Central memory CD8-positive, alpha-beta T cell (primary cell): ENCODE measurements around the gene RPL14.
"Not testable (repeated sequence)": the region's sequence is repeated elsewhere in the genome, so short reads cannot be mapped to it uniquely, and the experiment has no call there.

Source experiments
- ATAC-seq: fragments of 150-1000 bp; cut with Tn5 transposase; replicated peaks from 2 replicates; pipeline ENCODE4 v1.10.0; 2022; ENCODE audit warnings: mild to moderate bottlenecking, moderate FRiP score, moderate number of reproducible peaks; ENCODE audit not compliant: poor library complexity, severe bottlenecking; ENCODE audit errors: extremely low read depth
- DNase-seq, 2 donors: peaks; one replicate each; pipeline ENCODE4 v3.0.0; 2021; ENCODE audit warnings: low spot score in 2 of 2
- H3K27ac Mint-ChIP-seq: one replicate; pipeline ENCODE4 v1.8.0; 2022; ENCODE audit warnings: low read depth, mild to moderate bottlenecking, moderate library complexity, mixed read lengths
- H3K27me3 Mint-ChIP-seq: one replicate; pipeline ENCODE4 v1.8.0; 2022; ENCODE audit warnings: mixed read lengths
- H3K36me3 Mint-ChIP-seq: one replicate; pipeline ENCODE4 v1.8.0; 2022; ENCODE audit warnings: mild to moderate bottlenecking, moderate library complexity, mixed read lengths; ENCODE audit not compliant: insufficient read depth
- H3K4me1 Mint-ChIP-seq: one replicate; pipeline ENCODE4 v1.8.0; 2022; ENCODE audit warnings: mixed read lengths
- H3K4me3 Mint-ChIP-seq: one replicate; pipeline ENCODE4 v1.8.0; 2022; ENCODE audit warnings: mild to moderate bottlenecking, moderate library complexity, mixed read lengths
- H3K9me3 Mint-ChIP-seq: one replicate; pipeline ENCODE4 v1.8.0; 2022; ENCODE audit warnings: mixed read lengths

The RPL14 gene

GRCh38 chr3:40452057-40452456 lies 5.1 kb upstream of the RPL14 start:
- Mint-ChIP-seq H3K36me3 (peaks cover 24% of the 10 kb centered on the region), H3K27ac (peak overlapping the region; percentile 96), H3K9me3 (no peaks in the 10 kb centered on the region), H3K27me3 (no peaks in the 10 kb centered on the region), H3K4me3 (peak overlapping the region; percentile 88), H3K4me1 (peaks cover 28% of the 10 kb centered on the region)
- DNase-seq (no peak), ATAC-seq (no peak)

GRCh38 chr3:40452562-40452875 lies 4.6 kb upstream of the RPL14 start:
- Mint-ChIP-seq H3K27me3 (no peaks in the 10 kb centered on the region), H3K27ac (peak overlapping the region; percentile 96), H3K9me3 (no peaks in the 10 kb centered on the region), H3K4me1 (peaks cover 30% of the 10 kb centered on the region), H3K36me3 (peaks cover 28% of the 10 kb centered on the region), H3K4me3 (peak overlapping the region; percentile 88)
- DNase-seq = no peak
- no peak for ATAC-seq

- H3K4me3 Mint-ChIP-seq = peak overlapping the region; percentile 88
- peak; percentile 85 to 91 for DNase-seq
- ATAC-seq = peak; percentile 93
- H3K4me1 Mint-ChIP-seq = peaks cover 35% of the 10 kb centered on the region
- peaks cover 29% of the 10 kb centered on the region for H3K36me3 Mint-ChIP-seq
- peak overlapping the region; percentile 96 for H3K27ac Mint-ChIP-seq
- no peaks in the 10 kb centered on the region for H3K27me3 Mint-ChIP-seq
- H3K9me3 Mint-ChIP-seq = no peaks in the 10 kb centered on the region
Measured at GRCh38 chr3:40452876-40453730, 4.0 kb upstream of the RPL14 start.

- no peak overlapping the region for H3K27ac Mint-ChIP-seq
- ATAC-seq = no peak
- H3K4me1 Mint-ChIP-seq = peaks cover 43% of the 10 kb centered on the region
- no peaks in the 10 kb centered on the region for H3K27me3 Mint-ChIP-seq
- H3K4me3 Mint-ChIP-seq = peak overlapping the region; percentile 88
- DNase-seq = no peak
- H3K36me3 Mint-ChIP-seq = peaks cover 37% of the 10 kb centered on the region
- H3K9me3 Mint-ChIP-seq = no peaks in the 10 kb centered on the region
Measured at GRCh38 chr3:40453933-40454332, 3.2 kb upstream of the RPL14 start.

GRCh38 chr3:40455328-40455727 lies 1.8 kb upstream of the RPL14 start:
- Mint-ChIP-seq H3K27me3 (no peaks in the 10 kb centered on the region), H3K27ac (peak overlapping the region; percentile 92), H3K9me3 (no peaks in the 10 kb centered on the region), H3K4me3 (peak overlapping the region; percentile 83), H3K4me1 (peaks cover 47% of the 10 kb centered on the region), H3K36me3 (peaks cover 50% of the 10 kb centered on the region)
- DNase-seq (no peak), ATAC-seq (no peak)

- ATAC-seq (no peak), DNase-seq (no peak)
- Mint-ChIP-seq H3K27ac (peak overlapping the region; percentile 92), H3K36me3 (peaks cover 60% of the 10 kb centered on the region), H3K4me1 (peaks cover 51% of the 10 kb centered on the region), H3K4me3 (peak overlapping the region; percentile 83), H3K27me3 (no peaks in the 10 kb centered on the region), H3K9me3 (no peaks in the 10 kb centered on the region)
Measured at GRCh38 chr3:40456279-40456939, 730 bp upstream of the RPL14 start.

GRCh38 chr3:40458473-40458872 lies 1.3 kb downstream of the RPL14 start:
- Mint-ChIP-seq H3K4me1 (peaks cover 39% of the 10 kb centered on the region), H3K4me3 (peak overlapping the region; percentile 83), H3K27me3 (no peaks in the 10 kb centered on the region), H3K27ac (peak overlapping the region; percentile 92), H3K9me3 (no peaks in the 10 kb centered on the region), H3K36me3 (peaks cover 70% of the 10 kb centered on the region)
- no peak for DNase-seq
- ATAC-seq = no peak

- peaks cover 81% of the 10 kb centered on the region for H3K36me3 Mint-ChIP-seq
- H3K27ac Mint-ChIP-seq = peak overlapping the region; percentile 22
- H3K4me3 Mint-ChIP-seq, ATAC-seq, H3K27me3 Mint-ChIP-seq, H3K9me3 Mint-ChIP-seq, DNase-seq: not testable (repeated sequence)
- peaks cover 50% of the 10 kb centered on the region for H3K4me1 Mint-ChIP-seq
Measured at GRCh38 chr3:40460481-40460880, 3.3 kb downstream of the RPL14 start.

- H3K4me3 Mint-ChIP-seq = no peak overlapping the region
- peaks cover 80% of the 10 kb centered on the region for H3K36me3 Mint-ChIP-seq
- ATAC-seq (no peak), DNase-seq (no peak)
- H3K9me3 Mint-ChIP-seq = no peaks in the 10 kb centered on the region
- no peak overlapping the region for H3K27ac Mint-ChIP-seq
- no peaks in the 10 kb centered on the region for H3K27me3 Mint-ChIP-seq
- H3K4me1 Mint-ChIP-seq = peaks cover 45% of the 10 kb centered on the region
Measured at GRCh38 chr3:40461161-40461560, 4.0 kb downstream of the RPL14 start.

- Mint-ChIP-seq H3K36me3 (peaks cover 70% of the 10 kb centered on the region), H3K4me1 (peaks cover 34% of the 10 kb centered on the region), H3K27ac (peak overlapping the region; percentile 38)
- not testable (repeated sequence) for H3K4me3 Mint-ChIP-seq, ATAC-seq, H3K27me3 Mint-ChIP-seq, DNase-seq, H3K9me3 Mint-ChIP-seq
Measured at GRCh38 chr3:40462838-40463237, 5.7 kb downstream of the RPL14 start.

GRCh38 chr3:40463579-40463978 lies 6.4 kb downstream of the RPL14 start:
- peaks cover 64% of the 10 kb centered on the region for H3K36me3 Mint-ChIP-seq
- peaks cover 26% of the 10 kb centered on the region for H3K4me1 Mint-ChIP-seq
- DNase-seq (no peak), ATAC-seq (no peak)
- H3K4me3 Mint-ChIP-seq = no peak overlapping the region
- no peaks in the 10 kb centered on the region for H3K27me3 Mint-ChIP-seq
- peak overlapping the region; percentile 32 for H3K27ac Mint-ChIP-seq
- H3K9me3 Mint-ChIP-seq = no peaks in the 10 kb centered on the region

- peak overlapping the region; percentile 63 for H3K27ac Mint-ChIP-seq
- DNase-seq (no peak), ATAC-seq (peak; percentile 93)
- no peaks in the 10 kb centered on the region for H3K27me3 Mint-ChIP-seq
- H3K9me3 Mint-ChIP-seq = no peaks in the 10 kb centered on the region
- H3K36me3 Mint-ChIP-seq = peaks cover 56% of the 10 kb centered on the region
- H3K4me3 Mint-ChIP-seq = peak overlapping the region; percentile 21
- H3K4me1 Mint-ChIP-seq = peaks cover 19% of the 10 kb centered on the region
Measured at GRCh38 chr3:40464339-40465110, 7.4 kb downstream of the RPL14 start.
